Forelimb muscle (tissue), 1 donor: ENCODE measurements around the gene CRELD1. TPM values are rescaled to one million over a fixed set of nuclear protein-coding genes. Genes with fewer than 3 reads are reported as not detected.
"Not testable (repeated sequence)": the region's sequence is repeated elsewhere in the genome, so short reads cannot be mapped to it uniquely, and the experiment has no call there.

ENCODE experiments used
- DNase-seq: peaks from one replicate; pipeline ENCODE4 v3.0.0-alpha.2; 2013; ENCODE audit warnings: low read depth
- polyA plus RNA-seq: library from polyadenylated mRNA; unstranded; fragments of 120-200 nt; gene quantifications from one replicate; pipeline ENCODE4 v1.2.1, GENCODE V29; 2013; ENCODE audit not compliant: insufficient read length

Gene CRELD1
- polyA plus RNA-seq, 1 donor: 36.7 TPM

- no peak for DNase-seq
Measured at GRCh38 chr3:9934993-9935392, 1.4 kb downstream of the CRELD1 start.

DNA sequence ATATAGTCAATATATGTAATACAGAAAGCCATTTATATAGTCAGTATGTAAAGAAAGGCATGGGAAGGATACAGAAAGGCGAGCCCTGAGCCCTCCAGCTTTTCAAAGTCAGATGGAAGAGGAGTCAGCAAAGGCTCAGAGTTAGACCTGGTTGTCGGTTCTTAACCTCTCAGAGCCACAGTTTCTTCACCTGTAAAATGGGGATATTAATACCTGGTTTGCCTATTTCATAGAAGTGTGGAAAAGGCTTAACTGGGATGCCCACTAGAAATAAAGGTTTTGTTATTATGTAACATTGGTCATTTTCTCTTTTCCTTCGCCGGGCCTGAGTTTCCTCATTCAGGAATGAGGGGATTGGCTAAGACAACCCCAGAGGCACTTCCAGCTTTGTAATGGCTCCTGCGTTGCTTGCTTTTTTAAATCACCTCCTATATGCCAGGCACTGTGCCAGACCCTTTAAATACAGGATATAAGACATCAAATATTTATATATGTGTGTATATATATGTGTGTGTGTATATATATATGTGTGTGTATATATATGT, 2.4 kb downstream of the CRELD1 start:
- no peak for DNase-seq

GRCh38 chr3:9937486-9938238, 4.0 kb downstream of the CRELD1 start:
- DNase-seq: no peak

GRCh38 chr3:9938966-9939365, 5.3 kb downstream of the CRELD1 start:
- no peak for DNase-seq

- DNase-seq: not testable (repeated sequence)
Measured at GRCh38 chr3:9939906-9940305, 6.3 kb downstream of the CRELD1 start.

DNA sequence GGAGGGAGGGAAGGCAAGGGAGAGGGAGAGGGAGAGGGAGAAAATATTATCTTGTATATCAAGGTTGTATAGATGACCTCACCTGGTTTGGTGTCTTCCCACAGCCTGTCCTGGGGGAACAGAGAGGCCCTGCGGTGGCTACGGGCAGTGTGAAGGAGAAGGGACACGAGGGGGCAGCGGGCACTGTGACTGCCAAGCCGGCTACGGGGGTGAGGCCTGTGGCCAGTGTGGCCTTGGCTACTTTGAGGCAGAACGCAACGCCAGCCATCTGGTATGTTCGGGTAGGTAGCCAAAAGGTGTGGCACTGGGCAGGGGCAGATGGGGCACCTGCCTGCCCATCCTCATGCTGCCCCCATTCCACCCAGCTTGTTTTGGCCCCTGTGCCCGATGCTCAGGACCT, 7.1 kb downstream of the CRELD1 start:
- DNase-seq: no peak

DNA sequence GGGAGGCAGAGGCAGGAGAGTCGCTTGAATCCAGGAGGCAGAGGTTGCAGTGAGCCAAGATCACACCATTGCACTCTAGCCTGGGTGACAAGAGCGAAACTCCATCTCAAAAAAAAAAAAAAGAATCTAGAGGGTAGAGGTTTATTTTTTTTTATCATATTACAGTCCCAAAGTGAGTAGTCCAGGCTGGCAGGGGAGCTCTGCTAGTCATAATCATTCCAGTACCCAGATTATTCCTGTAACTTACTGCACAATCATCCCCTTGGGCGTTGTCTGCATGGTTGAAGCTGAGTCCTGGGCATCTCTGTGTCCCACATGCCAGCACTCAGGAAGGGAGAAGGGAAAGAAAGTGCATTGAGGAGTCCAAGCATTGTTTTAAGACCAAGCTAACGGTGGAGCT, 8.5 kb downstream of the CRELD1 start:
- no peak for DNase-seq

GRCh38 chr3:9942934-9943690, 9.5 kb downstream of the CRELD1 start:
- DNase-seq: no peak

- no peak for DNase-seq
Measured at GRCh38 chr3:9944271-9944670, 10.6 kb downstream of the CRELD1 start.

DNA sequence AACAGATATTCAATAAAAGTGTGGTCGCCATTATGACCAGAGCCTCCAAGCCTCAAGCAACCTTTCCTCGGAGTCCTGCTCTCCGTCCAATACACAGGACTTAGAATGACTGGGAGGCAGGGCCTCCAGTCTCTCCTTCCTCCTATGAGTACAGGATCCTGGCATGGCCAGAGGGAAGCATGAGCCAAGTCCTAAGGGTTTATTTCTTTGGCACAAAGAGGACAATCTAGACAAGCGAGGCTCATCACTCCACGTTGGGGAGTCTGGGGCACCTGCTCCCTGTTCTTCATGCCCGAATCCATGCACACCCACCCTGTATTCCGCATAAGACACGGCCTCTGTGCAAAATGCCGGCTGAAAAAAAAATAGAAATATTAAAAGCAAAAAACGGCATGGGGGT, 11.7 kb downstream of the CRELD1 start:
- DNase-seq: no peak

- DNase-seq: peak; percentile 80
Measured at GRCh38 chr3:9946112-9947024, 12.7 kb downstream of the CRELD1 start.

GRCh38 chr3:9947025-9947995, 13.7 kb downstream of the CRELD1 start:
- no peak for DNase-seq

GRCh38 chr3:9948586-9948985, 15.0 kb downstream of the CRELD1 start:
- no peak for DNase-seq

- no peak for DNase-seq
Measured at GRCh38 chr3:9949115-9949514, 15.5 kb downstream of the CRELD1 start.

DNA sequence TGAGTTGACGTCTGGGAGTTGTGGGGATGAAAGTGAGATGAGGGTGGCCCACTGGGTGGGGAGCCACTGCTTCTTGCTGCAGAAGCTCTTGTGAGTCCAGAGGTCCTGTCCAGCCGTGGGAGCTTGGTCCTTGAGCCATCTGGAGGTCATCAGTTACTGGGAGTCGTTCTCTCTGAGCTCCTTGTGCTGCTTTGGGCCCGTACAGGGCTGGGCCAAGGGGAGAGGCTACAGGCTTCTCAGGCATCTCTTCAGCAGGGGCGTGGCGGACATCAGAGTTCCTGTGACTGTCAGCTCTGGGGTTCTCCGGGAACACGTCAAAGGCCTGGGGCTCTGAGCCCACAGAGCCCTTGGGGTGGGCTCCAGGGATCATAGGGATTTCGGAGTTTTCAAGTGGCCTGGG, 16.0 kb downstream of the CRELD1 start:
- no peak for DNase-seq

- no peak for DNase-seq
Measured at GRCh38 chr3:9951126-9951525, 17.5 kb downstream of the CRELD1 start.

GRCh38 chr3:9951598-9951961, 17.9 kb downstream of the CRELD1 start:
- no peak for DNase-seq

DNA sequence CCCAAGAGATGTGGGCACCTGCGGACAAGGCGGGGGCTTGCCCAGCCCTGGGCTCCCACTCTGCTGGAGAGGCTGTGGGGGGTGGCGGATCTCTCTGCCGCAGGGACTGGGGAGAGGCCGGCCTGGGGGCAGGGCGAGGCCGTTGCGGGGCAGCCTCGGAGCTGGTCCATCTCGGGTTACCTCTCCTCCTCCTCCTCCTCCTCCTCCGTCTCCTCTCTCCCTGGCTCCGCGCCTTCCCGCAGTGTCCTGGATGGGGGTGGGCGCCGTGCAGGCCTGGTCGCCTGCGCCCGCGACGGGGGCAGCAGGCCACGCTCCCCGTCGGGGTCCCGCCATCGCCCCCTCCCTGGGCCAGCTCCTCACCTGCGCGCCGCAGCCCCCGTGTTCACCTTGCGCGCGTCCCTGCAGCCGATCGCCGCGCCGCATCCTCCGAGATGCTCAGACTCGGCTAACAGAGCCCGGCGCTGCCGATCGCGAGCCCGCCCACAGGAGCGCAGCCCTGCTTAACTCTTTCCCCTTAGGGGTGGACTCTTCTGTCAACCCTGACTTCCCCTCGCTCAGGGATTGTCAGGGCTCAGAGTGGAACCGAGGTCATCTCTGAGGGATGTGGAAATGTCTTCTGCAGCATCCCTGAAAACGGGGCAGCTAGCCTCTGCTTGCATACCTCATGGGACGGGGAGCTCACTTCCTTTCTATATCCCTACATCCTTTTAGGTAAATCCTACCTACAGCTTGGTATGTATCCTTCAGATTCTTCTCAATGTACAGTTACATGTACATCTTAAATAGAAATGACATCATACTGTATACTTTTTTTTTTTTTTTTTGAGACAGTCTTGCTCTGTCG, 18.6 kb downstream of the CRELD1 start, which contains the start of gene PRRT3:
PRRT3 (minus strand) TSS at position 447 of the 844 bp plus-strand sequence. CDS start 2,293 bp downstream, outside the sequence.
- DNase-seq: no peak

DNA sequence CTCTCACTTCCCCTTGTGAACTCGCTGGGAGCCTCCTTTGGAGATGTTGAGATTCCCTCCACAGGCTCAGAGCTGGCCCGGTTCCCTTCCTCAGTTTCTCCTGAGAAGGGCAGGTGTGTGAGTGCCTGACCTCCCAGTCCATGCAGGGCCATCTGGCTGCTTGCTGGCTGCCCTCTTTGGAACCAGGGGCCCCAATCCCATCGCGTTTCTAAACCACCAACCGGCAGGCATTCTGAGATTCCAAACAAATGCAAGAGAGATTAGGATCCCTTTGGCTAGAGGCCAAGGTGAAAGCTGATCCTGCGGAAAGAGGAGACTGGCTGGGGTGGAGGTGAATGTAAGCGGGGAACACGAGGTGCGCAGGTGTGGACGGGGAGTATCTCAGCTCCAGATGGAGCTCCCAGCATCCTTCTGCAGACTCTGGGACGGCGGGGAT, 21.5 kb downstream of the CRELD1 start:
- DNase-seq: no peak
